Fibroblast of lung (primary cell): ENCODE results near the gene CPLANE2. TPM values are rescaled to one million over a fixed set of nuclear protein-coding genes. Genes with fewer than 3 reads are reported as not detected.
"Not testable (repeated sequence)": the region's sequence is repeated elsewhere in the genome, so short reads cannot be mapped to it uniquely, and the experiment has no call there.

Experiments
- DNase-seq, 2 donors: peaks; one replicate each; pipeline versions ENCODE4 v3.0.0 to v3.0.0-alpha.2; 2010; ENCODE audit warnings: low read depth in 2 of 2
- H2AFZ ChIP-seq: 2 replicates; pipeline ENCODE4 v1.5.1; 2012; ENCODE audit warnings: low read length, control low read depth, inconsistent platforms
- H3K27ac ChIP-seq: 2 replicates; pipeline ENCODE4 v1.5.1; 2011; ENCODE audit warnings: low read length, control low read depth; ENCODE audit not compliant: insufficient read depth
- H3K27me3 ChIP-seq: 2 replicates; pipeline ENCODE4 v1.5.1; 2011; ENCODE audit warnings: mild to moderate bottlenecking, low read length; ENCODE audit not compliant: control insufficient read depth, insufficient read depth
- H3K36me3 ChIP-seq: 2 replicates; pipeline ENCODE4 v1.5.1; 2011; ENCODE audit warnings: low read length; ENCODE audit not compliant: control insufficient read depth, insufficient read depth
- H3K4me1 ChIP-seq: 2 replicates; pipeline ENCODE4 v1.5.1; 2011; ENCODE audit warnings: low read length; ENCODE audit not compliant: control insufficient read depth, insufficient read depth; ENCODE audit errors: extremely low read depth
- H3K4me2 ChIP-seq: 2 replicates; pipeline ENCODE4 v1.5.1; 2011; ENCODE audit warnings: low read length, control low read depth; ENCODE audit not compliant: insufficient read depth; ENCODE audit errors: extremely low read depth
- H3K4me3 ChIP-seq, 4 experiments: fragments of 200-600 bp in 1 of 4; sonication (generic) in 1 of 4; replicated peaks in 1 of 4; 2 replicates each; pipeline ENCODE4 v1.5.1; 2011 to 2016; ENCODE audit warnings: low read length in 4 of 4, low read depth in 3 of 4, mild to moderate bottlenecking in 3 of 4, control low read depth in 2 of 4, inconsistent platforms in 1 of 4, mixed read lengths in 1 of 4; ENCODE audit not compliant: insufficient read depth in 1 of 4; ENCODE audit errors: control extremely low read depth in 1 of 4
- H3K79me2 ChIP-seq: 2 replicates; pipeline ENCODE4 v1.5.1; 2012; ENCODE audit warnings: mild to moderate bottlenecking, low read length, inconsistent platforms; ENCODE audit not compliant: control insufficient read depth, insufficient read depth
- H3K9ac ChIP-seq: 2 replicates; pipeline ENCODE4 v1.5.1; 2011; ENCODE audit warnings: mild to moderate bottlenecking, low read length, control low read depth; ENCODE audit not compliant: insufficient read depth
- H3K9me3 ChIP-seq: 2 replicates; pipeline ENCODE4 v1.5.1; 2012; ENCODE audit warnings: low read depth, low read length; ENCODE audit not compliant: control insufficient read depth, insufficient read depth
- H4K20me1 ChIP-seq: 2 replicates; pipeline ENCODE4 v1.5.1; 2011; ENCODE audit warnings: low read length; ENCODE audit not compliant: control insufficient read depth, insufficient read depth; ENCODE audit errors: extremely low read depth
- CTCF ChIP-seq, 2 donors: IDR thresholded peaks in 1 of 2; conservative IDR thresholded peaks in 1 of 2; 1 replicate in 1 of 2; 2 replicates in 1 of 2; pipeline ENCODE4 v1.5.1; 2011 to 2012; ENCODE audit warnings: low read length in 2 of 2, control low read depth in 1 of 2, inconsistent platforms in 1 of 2, low read depth in 1 of 2, mild to moderate bottlenecking in 1 of 2
- EZH2 ChIP-seq: IDR thresholded peaks from 2 replicates; pipeline ENCODE4 v1.5.1; 2012; ENCODE audit warnings: low read length, control low read depth, mild to moderate bottlenecking; ENCODE audit errors: missing control alignments
- polyA plus RNA-seq, 2 donors: library from polyadenylated mRNA; depleted of rRNA in 1 of 2; stranded (reverse) in 1 of 2; unstranded in 1 of 2; fragments of >200 nt; gene quantifications; 2 replicates each; pipeline ENCODE4 v1.2.1, GENCODE V29; 2011 to 2012; ENCODE audit warnings: missing spikeins in 1 of 2
- total RNA-seq: library from RNA; depleted of rRNA; stranded (reverse); fragments of >200 nt; gene quantifications from 2 replicates; pipeline ENCODE4 v1.2.1, GENCODE V29; 2014

CPLANE2 gene
- total and polyA plus RNA-seq, 2 donors (not counting 1 experiment from before 2014, with no cell fraction given), result 4.0 to 19.2 TPM

GRCh38 chr1:16198444-16199156 is 38.4 kb downstream of the CPLANE2 start:
- Histone ChIP-seq H3K79me2 (no peaks in the 10 kb centered on the region), H3K4me2 (no peak overlapping the region), H3K9me3 (no peaks in the 10 kb centered on the region), H3K36me3 (no peaks in the 10 kb centered on the region), H3K27me3 (no peaks in the 10 kb centered on the region), H3K4me1 (no peaks in the 10 kb centered on the region), H3K27ac (no peak overlapping the region), H2AFZ (no peak overlapping the region), H3K4me3 (no peak overlapping the region), H4K20me1 (no peaks in the 10 kb centered on the region), H3K9ac (no peak overlapping the region)
- no peak for DNase-seq
- TF ChIP-seq CTCF (conservative IDR thresholded peaks at IDR 0.05 in 1 of 2, IDR thresholded peaks at IDR 0.05 in 1 of 2; ENCODE audit: low read depth in 1 of 2, low read length in 2 of 2) (no peak), EZH2 (no peak)

- Histone ChIP-seq H4K20me1 (no peaks in the 10 kb centered on the region), H3K9me3 (no peaks in the 10 kb centered on the region), H3K4me2 (no peak overlapping the region), H2AFZ (no peak overlapping the region), H3K36me3 (no peaks in the 10 kb centered on the region), H3K9ac (no peak overlapping the region), H3K27me3 (no peaks in the 10 kb centered on the region), H3K4me3 (no peak overlapping the region), H3K79me2 (no peaks in the 10 kb centered on the region), H3K4me1 (no peaks in the 10 kb centered on the region), H3K27ac (no peak overlapping the region)
- TF ChIP-seq EZH2 (no peak), CTCF (conservative IDR thresholded peaks at IDR 0.05 in 1 of 2, IDR thresholded peaks at IDR 0.05 in 1 of 2; ENCODE audit: low read depth in 1 of 2, low read length in 2 of 2) (no peak)
- no peak for DNase-seq
These were observed 40.1 kb downstream of the CPLANE2 start for GRCh38 chr1:16196874-16197273.

GRCh38 chr1:16196139-16196538 is 40.8 kb downstream of the CPLANE2 start:
- H3K4me1 ChIP-seq, H3K27ac ChIP-seq, H3K9me3 ChIP-seq, H4K20me1 ChIP-seq, H3K4me2 ChIP-seq, H3K27me3 ChIP-seq, H3K9ac ChIP-seq, H2AFZ ChIP-seq, H3K36me3 ChIP-seq, H3K4me3 ChIP-seq, DNase-seq, H3K79me2 ChIP-seq: not testable (repeated sequence)
